ENCODE data around the gene TMCC3. TPM values are rescaled to one million over a fixed set of nuclear protein-coding genes. Genes with fewer than 3 reads are reported as not detected.

TMCC3 gene
- total RNA-seq, 2 experiments from 2014 or later: 0.05 TPM; not detected in 1

Small RNA genes within 50 kb of the gene (microRNA-seq; reads per million reads assigned to microRNA genes)
- gene MIR5700 (ENCODE audit: borderline microRNAs expressed, borderline replicate concordance): not detected

Other genes with a start within 250 kb of the TMCC3 start
- gene CEP83, start 190.7 kb downstream of the TMCC3 start, total RNA-seq: 10 to 100 TPM; 19.0 to 21.5 TPM

Measured in activated naive CD4-positive, alpha-beta T cell treated with anti-CD3 and anti-CD28 coated beads for 36 hours (primary cell).